Peyer's patch (tissue), 4 donors: ENCODE measurements around the gene DPY19L3. TPM values are rescaled to one million over a fixed set of nuclear protein-coding genes. Genes with fewer than 3 reads are reported as not detected.
"Not testable (repeated sequence)": the region's sequence is repeated elsewhere in the genome, so short reads cannot be mapped to it uniquely, and the experiment has no call there.

Experiments used
- DNase-seq, 3 donors: peaks; one replicate each; pipeline ENCODE4 v3.0.0-alpha.2; 2017 to 2019
- H3K27ac ChIP-seq, 4 donors: fragments of 200-600 bp; sonication (generic); one replicate each; pipeline ENCODE4 v1.5.1; 2016 to 2019
- H3K27me3 ChIP-seq, 2 donors: fragments of 200-600 bp; sonication (generic); one replicate each; pipeline ENCODE4 v1.5.1; 2019
- H3K36me3 ChIP-seq, 3 donors: fragments of 200-600 bp; sonication (generic); one replicate each; pipeline ENCODE4 v1.5.1; 2016 to 2019
- H3K4me1 ChIP-seq, 4 donors: fragments of 200-600 bp; sonication (generic); one replicate each; pipeline ENCODE4 v1.5.1; 2016 to 2019
- H3K4me3 ChIP-seq, 4 donors: fragments of 200-600 bp; sonication (generic); 1 replicate in 3 of 4; 2 replicates in 1 of 4; pipeline ENCODE4 v1.5.1; 2016 to 2019; ENCODE audit warnings: mild to moderate bottlenecking in 1 of 4
- H3K9me3 ChIP-seq, 4 donors: fragments of 200-600 bp; sonication (generic); one replicate each; pipeline ENCODE4 v1.5.1; 2016 to 2019; ENCODE audit warnings: mild to moderate bottlenecking in 1 of 4
- POLR2A ChIP-seq, 2 donors: fragments of 450-650 bp; IDR thresholded peaks; one replicate each; pipeline ENCODE4 v1.5.1; 2017; ENCODE audit warnings: antibody characterized with exemption in 2 of 2, mild to moderate bottlenecking in 2 of 2, moderate library complexity in 2 of 2
- total RNA-seq, 4 donors: library from RNA; depleted of rRNA; stranded (reverse); fragments of >200 nt; gene quantifications; one replicate each; pipeline ENCODE4 v1.1.0, GENCODE V29; 2016
- TF ChIP-seq, protein P1 (sequence below), 6 experiments: fragments of 450-650 bp in 4 of 6; fragments of 200-600 bp in 2 of 6; sonication (generic) in 1 of 6; IDR thresholded peaks; one replicate each; pipeline ENCODE4 v1.5.1; 2017 to 2019; ENCODE audit warnings: antibody characterized with exemption in 6 of 6, mild to moderate bottlenecking in 3 of 6, moderate library complexity in 1 of 6

Gene DPY19L3
- total RNA-seq, 4 donors from 2014 or later: 18.2 to 49.5 (median 42.4) TPM

DNA sequence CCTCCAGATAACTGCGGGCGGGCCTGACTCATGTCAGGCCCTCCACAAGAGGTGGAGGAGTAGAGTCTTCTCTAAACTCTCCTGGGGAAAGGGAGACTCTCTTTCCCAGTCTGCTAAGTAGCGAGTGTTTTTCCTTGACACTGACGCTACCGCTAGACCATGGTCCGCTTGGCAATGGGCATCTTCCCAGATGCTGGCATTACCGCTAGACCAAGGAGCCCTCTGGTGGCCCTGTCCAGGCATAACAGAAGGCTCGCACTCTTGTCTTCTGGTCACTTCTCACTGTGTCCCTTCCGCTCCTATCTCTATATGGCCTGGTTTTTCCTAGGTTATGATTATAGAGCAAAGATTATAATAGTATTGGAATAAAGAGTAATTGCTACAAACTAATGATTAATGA lies 28.5 kb upstream of the DPY19L3 start:
- not testable (repeated sequence) for H3K27me3 ChIP-seq, H3K4me3 ChIP-seq, H3K27ac ChIP-seq, DNase-seq, H3K9me3 ChIP-seq
- H3K36me3 ChIP-seq: peaks cover 0 to 35% (median 0%) of the 10 kb centered on the region in 3 donors
- TF ChIP-seq, protein P1, sequence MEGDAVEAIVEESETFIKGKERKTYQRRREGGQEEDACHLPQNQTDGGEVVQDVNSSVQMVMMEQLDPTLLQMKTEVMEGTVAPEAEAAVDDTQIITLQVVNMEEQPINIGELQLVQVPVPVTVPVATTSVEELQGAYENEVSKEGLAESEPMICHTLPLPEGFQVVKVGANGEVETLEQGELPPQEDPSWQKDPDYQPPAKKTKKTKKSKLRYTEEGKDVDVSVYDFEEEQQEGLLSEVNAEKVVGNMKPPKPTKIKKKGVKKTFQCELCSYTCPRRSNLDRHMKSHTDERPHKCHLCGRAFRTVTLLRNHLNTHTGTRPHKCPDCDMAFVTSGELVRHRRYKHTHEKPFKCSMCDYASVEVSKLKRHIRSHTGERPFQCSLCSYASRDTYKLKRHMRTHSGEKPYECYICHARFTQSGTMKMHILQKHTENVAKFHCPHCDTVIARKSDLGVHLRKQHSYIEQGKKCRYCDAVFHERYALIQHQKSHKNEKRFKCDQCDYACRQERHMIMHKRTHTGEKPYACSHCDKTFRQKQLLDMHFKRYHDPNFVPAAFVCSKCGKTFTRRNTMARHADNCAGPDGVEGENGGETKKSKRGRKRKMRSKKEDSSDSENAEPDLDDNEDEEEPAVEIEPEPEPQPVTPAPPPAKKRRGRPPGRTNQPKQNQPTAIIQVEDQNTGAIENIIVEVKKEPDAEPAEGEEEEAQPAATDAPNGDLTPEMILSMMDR (IDR thresholded peaks at IDR 0.05): peak in 4 of 6 experiments; percentile 25 to 47 (median 41)
- peaks cover 0 to 15% (median 0%) of the 10 kb centered on the region in 4 donors for H3K4me1 ChIP-seq

DNA sequence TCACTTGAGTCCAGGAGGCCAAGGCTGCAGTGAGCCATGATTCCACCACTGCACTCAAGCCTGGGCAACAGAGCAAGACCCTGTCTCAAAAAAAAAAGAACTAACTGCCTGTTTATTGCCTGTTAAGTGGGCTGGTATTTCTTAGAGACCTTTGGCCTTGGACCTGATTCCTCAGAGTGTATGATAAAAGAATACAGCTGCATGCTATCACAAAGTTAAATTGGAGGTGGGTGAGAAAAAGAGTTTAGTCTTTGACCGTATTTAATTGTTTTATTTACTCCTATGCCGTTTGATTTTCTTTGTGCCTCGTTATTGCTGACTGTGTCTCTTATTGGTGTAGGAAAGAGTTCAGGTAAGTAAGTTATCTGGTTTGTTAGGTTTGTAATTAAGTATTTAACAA lies 25.3 kb upstream of the DPY19L3 start:
- Histone ChIP-seq H3K4me3 (no peak overlapping the region), H3K36me3 (peaks cover 0 to 38% (median 0%) of the 10 kb centered on the region in 3 donors), H3K4me1 (no peaks in the 10 kb centered on the region), H3K27me3 (no peaks in the 10 kb centered on the region), H3K27ac (peak overlapping the region in 1 of 4 donors; percentile 46), H3K9me3 (no peaks in the 10 kb centered on the region)
- TF ChIP-seq, protein P1 (IDR thresholded peaks at IDR 0.05): no peak
- TF ChIP-seq POLR2A (IDR thresholded peaks at IDR 0.05): no peak
- no peak for DNase-seq

DNA sequence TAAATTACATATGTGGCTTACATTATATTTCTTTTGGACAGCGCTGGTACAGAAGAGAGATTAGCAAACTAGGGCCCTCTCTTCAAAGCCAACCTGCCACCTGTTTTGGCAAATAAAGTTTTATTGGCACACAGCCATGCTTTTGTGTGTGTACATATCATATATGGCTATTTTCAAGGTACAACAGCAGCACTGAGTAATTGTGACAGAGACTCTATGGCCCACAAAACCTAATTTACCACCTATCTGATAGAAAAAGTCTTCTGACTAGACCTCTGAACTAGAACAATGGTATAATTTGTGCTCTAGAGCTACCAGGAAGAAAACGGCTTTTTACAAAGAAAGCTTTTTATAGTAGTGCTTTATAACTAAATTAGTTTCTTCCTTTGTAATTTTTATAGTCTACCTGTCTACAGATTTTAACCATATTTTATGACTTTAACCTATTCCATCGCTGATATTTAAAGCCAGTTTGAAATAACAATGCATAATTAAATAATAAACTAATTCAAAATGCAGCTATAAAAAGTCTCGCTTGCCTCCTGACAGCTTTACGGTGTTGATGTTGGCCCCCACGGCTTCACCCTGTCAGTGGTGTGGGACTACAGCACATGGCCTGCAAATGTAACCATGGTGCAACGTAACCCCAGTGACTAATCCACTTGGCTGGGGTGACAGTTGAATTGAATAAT lies 17.7 kb upstream of the DPY19L3 start:
- peak in 2 of 3 donors; percentile 62 to 66 for DNase-seq
- no peaks in the 10 kb centered on the region for H3K4me1 ChIP-seq
- no peak overlapping the region for H3K4me3 ChIP-seq
- no peaks in the 10 kb centered on the region for H3K9me3 ChIP-seq
- no peaks in the 10 kb centered on the region for H3K27me3 ChIP-seq
- H3K27ac ChIP-seq: peak overlapping the region in 1 of 4 donors; percentile 14
- peaks cover 0 to 8% (median 0%) of the 10 kb centered on the region in 3 donors for H3K36me3 ChIP-seq
- TF ChIP-seq, protein P1 (IDR thresholded peaks at IDR 0.05): no peak
- no peak for TF ChIP-seq POLR2A (IDR thresholded peaks at IDR 0.05)

DNA sequence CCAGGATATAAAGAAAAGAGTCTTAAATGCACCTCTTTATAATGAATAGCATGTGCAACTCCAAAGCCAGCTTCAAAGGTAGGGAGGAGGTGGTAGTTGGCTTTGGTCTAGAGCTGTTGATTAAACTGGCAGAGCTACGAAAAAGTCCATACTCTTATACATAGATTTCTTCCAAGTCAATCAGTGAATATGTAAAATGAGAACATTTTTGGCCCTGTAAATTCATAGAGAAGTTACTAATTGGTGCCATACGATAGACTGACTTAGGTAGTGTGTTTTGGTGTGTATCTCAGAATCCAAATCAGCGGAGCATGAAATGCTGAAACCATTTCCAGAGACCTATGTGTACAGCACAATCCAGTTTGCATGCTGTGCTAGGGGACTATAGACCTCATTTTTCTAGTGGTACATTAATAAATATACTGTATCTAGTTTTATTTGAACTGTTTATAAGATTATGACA lies 17.1 kb upstream of the DPY19L3 start:
- Histone ChIP-seq H3K27me3 (no peaks in the 10 kb centered on the region), H3K27ac (peak overlapping the region in 1 of 4 donors; percentile 14), H3K4me3 (no peak overlapping the region), H3K4me1 (no peaks in the 10 kb centered on the region), H3K36me3 (peaks cover 0 to 2% (median 0%) of the 10 kb centered on the region in 3 donors), H3K9me3 (no peaks in the 10 kb centered on the region)
- no peak for DNase-seq
- TF ChIP-seq, protein P1 (IDR thresholded peaks at IDR 0.05): no peak
- no peak for TF ChIP-seq POLR2A (IDR thresholded peaks at IDR 0.05)

DNA sequence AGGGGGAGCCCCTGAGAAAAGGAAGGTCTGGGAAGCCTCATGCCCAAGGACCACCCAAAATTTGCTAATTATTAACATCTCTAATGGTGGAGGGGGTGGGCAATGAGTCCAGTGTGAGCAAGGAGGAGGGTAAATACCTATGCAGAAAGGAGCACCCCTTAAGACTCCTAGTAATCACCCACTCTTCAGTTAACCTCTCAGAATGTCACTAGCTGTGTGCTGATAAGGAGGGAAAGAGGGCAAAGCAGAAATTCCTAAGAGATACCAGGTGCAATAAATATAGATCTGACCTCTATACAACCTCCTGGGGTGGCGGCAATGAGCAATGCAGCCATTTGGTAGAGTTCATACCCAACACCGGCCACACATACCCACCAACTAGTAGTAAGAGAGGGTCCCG lies 12.7 kb upstream of the DPY19L3 start:
- no peaks in the 10 kb centered on the region for H3K9me3 ChIP-seq
- no peaks in the 10 kb centered on the region for H3K4me1 ChIP-seq
- H3K27me3 ChIP-seq: no peaks in the 10 kb centered on the region
- no peak overlapping the region for H3K4me3 ChIP-seq
- H3K27ac ChIP-seq: no peak overlapping the region
- H3K36me3 ChIP-seq: no peaks in the 10 kb centered on the region
- no peak for DNase-seq
- TF ChIP-seq POLR2A (IDR thresholded peaks at IDR 0.05): no peak
- TF ChIP-seq, protein P1 (IDR thresholded peaks at IDR 0.05): no peak
